ENCODE results near the gene VTN.

VTN gene, protein sequence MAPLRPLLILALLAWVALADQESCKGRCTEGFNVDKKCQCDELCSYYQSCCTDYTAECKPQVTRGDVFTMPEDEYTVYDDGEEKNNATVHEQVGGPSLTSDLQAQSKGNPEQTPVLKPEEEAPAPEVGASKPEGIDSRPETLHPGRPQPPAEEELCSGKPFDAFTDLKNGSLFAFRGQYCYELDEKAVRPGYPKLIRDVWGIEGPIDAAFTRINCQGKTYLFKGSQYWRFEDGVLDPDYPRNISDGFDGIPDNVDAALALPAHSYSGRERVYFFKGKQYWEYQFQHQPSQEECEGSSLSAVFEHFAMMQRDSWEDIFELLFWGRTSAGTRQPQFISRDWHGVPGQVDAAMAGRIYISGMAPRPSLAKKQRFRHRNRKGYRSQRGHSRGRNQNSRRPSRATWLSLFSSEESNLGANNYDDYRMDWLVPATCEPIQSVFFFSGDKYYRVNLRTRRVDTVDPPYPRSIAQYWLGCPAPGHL

DNA sequence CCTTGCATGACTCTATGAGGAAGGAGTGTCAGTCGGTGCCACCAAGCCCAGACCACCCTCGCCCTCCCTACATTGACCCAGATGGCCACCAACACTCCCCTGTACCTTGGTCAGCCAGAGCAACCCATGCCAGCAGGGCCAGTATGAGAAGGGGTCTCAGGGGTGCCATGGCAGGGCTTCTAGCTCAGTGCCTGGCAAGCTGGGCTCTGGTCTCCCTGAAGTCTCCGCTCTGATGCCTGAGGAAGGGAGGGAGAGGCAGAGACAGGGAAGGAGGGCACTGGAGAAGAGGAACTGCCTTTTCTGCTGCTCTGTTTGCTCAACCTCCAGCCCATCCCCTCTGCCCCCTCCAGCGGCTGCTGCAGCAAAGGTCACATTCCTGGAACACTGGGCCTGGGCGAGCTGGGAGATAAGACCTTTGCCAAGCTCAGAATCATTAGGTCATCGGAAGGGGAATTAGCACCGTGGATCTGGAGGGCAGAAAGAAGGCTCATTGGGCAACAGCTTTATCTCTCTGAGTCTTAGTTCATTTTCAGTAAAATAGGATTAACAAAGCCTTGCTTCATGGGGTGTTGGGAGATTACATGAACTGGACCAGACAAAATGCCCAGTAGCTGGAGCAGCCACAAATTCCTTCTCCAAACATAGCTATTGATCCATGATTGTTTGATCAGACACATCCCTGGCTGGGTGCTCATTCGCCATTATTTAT, at the start of gene VTN:
Gene VTN, minus strand, starts transcription at position 273 of the 709 bp plus-strand sequence. Its CDS starts 104 bp downstream, at position 169.
- no peak for DNase-seq

DNA sequence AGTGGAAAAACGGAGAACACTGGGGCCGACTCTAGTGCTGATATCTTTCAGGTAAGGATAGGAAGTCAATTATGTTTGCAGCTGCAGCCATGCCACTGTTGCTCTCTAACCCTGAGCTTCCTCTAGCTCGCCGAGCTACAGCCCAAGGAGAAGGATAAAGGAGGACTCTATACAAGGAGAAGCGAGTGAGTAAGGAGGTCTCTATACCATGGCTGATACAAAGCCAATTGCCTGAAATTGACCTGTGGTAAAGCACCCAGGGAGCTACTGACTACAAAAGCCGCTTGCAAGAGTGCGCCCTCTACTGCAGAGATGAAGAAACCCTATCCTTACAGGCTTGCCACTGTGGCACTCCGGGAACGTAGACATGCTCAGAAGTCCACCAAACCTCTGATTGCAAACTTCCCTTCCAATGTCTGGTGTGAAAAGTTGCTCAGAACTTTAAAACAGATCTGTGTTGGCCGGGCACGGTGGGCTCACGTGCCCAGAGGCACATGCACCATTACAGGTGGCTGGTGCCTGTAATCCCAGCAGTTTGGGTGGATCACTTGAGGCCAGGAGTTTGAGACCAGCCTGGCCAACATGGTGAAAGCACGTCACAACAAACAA, 46.7 kb upstream of the VTN start:
- DNase-seq = peak in 1 of 2 experiments; percentile 38

DNA sequence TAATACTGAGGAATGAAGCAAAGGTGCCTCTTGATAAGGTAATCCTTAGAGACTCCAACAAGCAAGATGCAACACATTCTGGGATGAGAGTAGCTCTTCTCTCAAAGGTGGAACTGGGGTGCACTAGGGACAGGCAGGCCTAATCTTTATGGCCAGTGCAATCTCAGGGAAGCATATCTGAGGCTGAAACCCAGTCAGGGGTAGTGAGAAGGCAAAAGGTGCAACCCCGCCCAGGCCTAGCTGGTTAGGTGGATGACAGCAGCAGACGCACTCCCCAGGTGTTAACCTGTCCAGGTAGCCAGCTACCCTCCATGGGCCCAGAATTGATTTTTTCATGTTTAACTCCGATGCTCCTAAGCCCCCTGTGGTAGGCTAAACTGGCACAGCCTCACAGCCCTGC, 45.8 kb upstream of the VTN start:
- no peak for DNase-seq

DNA sequence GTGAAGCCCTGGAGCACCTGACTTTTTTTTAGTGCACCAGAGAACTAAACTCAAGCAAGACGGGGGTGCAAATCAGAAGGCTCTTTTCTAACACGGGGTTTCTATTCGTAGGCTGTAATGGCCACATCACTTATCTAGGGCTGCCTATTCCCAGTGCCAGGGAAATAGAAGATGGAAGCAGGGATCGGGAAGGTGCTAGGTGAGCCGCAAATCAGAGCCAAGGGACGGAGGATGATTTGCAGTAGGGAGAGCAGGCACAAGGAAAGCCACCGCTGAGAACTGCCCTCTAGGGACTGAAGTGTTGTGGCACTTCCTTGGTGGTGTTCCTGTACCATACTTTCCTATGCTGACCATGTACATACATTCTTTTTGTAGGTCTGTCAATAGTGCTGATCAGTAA, 43.7 kb upstream of the VTN start:
- no peak for DNase-seq

DNA sequence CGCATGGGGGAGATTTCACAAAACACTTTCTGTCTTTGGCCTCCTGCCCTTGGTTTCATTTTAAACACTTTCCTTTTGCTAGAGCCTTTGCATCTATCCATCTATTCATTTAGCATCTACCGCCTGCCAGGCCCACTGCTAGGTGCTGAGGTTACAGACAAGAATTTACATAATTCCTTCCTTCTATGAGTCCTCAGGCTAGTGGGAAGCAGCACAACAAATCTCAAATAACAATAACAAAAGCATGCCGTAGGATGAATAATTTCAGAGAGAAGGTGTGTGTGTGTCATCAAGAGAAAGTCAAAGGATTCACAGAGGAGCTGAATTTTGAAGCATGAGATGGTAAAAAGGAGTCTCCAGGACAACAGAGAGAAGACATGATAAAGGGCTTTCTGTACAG, 42.0 kb upstream of the VTN start:
- no peak for DNase-seq

DNA sequence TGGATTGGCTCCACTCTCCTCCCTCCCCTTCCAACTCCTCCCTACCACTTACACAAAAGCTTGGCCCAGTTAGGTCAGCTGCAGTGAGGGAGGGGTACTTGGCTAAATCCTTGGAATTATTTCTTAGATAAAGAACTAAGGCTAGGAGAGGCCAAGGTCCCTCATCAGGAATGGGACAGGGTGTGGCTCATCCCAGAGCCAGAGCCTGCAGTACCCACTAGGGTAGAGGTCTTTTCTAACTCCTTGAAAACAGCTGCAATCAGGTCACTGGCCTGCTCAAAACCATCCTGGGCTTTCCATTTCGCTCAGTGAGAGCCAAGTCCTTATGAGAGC, 37.8 kb upstream of the VTN start:
- no peak for DNase-seq

DNA sequence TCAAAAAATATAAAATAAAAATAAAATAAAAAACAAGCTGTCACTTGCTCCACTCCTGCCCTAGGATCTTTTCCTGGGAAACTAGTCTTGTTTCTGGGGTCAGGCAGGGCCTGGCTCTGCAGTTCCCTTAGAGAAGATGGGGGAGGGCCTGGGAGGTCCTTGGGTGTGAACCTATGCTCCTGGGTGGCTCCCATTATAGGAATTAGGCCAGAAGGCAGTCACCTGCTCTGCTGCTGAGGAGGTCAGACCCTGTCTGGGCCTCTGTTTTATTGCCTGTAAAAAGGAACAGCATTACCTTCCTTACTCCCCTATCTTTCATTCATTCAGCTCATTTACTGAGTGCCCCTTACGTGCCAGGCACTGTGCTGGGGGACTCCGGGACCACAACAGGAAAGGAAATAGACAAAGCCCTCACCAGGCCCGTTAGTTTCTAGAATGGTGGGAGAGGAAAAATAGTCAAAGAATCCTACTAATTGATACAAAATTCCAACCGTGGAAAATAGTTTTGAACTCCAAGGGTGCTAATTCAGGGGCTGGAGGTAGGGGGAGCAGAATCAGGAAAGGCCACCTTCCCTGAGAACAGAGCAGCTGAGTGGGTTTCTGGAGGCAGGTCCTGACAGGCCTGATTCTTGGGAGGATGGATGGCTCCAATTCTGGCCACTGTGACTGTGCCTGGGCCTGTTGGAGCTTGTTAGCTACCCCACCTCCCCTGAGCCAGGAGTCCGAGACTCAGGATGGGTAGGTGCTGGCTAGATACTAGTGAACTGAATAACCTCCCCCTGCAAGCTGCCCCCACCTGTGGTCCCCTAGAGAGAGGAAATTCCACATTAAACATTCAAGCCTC, 37.2 kb upstream of the VTN start:
- DNase-seq = no peak

DNA sequence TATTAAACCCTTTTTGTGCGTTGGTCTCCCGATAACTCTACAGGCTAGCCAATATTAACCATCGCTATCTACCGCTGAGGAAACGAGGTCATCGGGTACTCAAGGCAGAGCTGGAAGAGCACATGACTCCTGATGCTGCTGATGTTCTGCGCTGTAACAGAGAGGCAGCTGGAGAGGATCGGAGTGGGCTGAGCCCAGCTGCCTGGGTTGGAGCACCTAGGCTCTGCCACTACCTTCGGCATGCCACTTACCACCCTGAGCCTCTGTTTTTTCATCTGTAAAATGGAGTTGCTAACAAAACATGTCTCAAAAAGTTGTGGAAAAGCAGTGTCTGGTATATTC, 36.3 kb upstream of the VTN start:
- DNase-seq = no peak

DNA sequence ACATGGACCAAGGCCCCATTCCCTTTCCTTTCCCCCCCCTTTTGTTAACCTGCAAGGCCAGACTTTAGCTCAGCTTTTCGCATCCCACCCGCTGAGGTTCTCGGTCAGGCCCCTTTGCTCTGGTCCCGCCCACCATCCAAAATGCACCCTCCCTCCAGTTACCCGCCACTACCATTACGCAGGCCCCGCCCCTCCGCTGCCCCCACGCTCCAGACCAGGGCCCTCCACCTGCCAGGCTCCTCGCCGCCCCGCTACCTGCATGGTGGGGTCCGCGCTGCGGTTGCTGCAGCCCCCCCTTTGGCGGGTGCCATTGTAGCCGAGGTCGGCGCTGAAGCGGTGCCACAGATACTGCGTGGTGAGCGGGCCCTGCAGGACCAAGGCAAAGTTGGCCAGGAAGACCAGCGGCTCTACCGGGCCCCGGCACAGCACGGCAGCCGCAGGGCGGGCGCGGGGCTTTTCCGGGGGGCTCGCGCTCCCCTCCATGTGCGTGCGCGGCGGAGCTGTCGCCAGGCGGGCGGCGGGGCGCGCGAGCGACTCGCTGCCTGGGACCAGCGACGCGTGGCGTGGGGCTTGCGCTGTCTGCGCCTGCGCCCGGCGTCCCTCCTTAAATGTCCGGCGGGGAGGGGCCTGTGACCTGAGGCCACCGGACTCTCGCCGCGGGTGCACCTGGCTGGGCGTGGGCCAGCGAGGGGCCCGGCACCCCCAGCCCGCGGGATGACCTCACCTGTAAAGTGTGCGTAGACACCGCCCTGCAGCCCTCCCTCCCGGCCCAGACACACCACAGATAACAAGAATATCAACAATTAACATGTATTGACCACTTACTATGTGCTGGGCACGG, 35.7 kb upstream of the VTN start, which contains the start of gene SLC46A1:
Gene SLC46A1, minus strand, starts transcription at position 581 of the 841 bp plus-strand sequence. Its CDS starts 98 bp downstream, at position 483.
- peak in 1 of 2 experiments; percentile 60 for DNase-seq

DNA sequence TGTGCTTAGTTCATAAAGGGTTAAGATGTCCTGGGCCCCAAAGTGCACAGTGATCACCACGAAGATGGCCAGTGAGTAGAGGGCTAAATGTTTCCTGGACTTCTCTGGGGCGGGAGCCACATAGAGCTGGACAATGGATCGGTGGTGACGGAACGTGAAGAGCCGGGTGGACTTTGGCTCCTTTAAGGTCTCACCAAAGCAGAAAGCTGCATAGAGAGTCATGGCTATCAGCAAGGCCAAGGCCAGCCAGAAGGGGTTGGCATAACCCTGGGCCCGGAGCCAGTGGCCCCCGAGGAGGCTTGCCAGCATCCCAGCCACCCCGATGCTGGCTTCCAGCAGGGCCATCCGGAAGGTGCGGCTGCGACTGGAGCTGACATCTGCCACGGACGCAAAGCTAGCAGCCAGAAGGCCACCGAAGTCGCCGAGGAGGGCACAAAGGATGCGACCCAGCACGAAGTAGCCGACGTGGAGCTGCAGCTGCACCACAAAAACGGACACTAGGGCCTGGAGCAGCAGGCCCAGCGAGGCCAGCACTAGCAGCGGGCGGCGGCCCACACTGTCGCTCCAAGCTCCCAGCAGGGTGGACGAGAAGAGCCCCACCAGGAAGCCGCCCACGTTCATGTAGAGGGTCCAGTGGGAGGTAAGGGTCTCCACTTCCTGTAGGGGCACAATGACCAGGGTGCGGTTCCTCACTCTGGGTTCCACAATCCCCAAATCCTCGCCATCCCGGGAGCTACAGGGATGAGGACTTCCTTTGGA, 34.9 kb upstream of the VTN start:
- DNase-seq = no peak

DNA sequence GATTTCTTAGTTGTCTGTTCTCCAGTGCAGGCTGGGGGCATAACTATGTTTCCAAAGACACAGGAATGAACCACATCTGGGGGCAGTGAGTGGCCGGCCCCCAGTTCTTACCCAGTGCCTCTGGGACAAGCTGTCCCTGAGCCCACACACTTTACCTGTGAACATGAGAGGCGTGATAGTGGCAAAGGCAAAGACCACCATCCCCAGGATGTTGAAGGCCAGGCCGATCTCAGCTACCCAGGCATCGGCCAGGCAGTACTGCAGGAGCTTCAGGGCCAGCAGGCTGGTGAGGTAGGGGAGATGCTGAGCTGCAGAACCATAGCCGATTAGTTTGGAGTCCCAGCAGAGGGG, 34.3 kb upstream of the VTN start:
- DNase-seq = no peak

DNA sequence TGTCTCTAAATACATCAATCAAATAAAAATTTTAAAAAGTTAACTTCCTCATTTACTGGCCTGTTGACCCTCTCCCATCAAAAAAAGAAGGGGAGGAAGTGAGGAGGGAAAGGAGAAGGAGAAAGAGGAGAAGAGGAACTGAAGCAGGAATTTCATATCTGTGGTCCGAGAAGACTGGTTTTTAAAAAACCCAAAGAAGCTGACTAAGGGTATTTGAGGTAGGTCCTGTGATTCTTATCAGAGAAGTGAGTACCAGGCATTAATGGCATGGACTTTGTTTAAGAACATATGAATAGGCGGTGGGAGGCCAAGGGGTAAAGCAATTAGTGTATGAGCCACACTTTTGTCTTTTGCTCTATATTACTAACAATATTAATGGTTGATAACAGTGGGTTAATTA, 33.9 kb upstream of the VTN start:
- no peak for DNase-seq

DNA sequence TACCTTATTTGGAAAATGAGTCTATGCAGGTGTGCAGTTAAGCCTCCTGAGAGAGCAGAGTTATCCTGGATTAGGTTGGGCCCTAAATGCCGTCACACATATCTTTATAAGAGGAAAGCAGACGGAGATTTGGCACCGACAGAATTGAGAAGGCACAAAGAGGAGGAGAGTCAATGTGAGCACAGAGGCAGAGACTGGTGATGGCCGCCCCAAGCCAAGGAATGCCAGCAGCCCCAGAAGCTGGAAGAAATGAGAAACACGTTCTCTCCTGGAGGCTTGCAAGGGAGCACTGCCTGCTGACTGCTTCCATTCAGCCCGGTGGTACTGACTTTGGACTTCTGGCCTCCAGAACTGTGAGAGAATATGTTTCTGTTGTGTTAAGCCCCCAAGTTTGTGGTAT, 32.7 kb upstream of the VTN start:
- no peak for DNase-seq

DNA sequence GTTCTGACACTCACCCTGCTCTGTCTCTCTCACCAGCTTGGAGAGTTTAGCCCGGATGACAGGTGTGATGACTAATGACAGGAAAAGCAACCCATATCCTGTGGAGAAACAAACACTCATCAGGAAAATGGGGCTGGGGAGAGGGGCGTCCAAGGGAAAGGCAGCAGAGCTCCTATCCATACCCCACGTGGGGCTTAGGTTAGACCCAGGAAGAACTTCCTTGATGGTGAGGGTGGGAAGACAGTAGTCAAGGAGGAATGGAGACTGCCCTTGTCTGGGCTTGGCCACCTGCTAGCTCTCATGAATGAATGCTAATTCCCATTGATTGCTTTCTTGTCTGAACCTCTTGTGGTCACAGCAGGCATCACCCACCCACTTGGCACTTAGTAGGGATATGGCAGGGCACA, 32.1 kb upstream of the VTN start:
- DNase-seq = no peak

DNA sequence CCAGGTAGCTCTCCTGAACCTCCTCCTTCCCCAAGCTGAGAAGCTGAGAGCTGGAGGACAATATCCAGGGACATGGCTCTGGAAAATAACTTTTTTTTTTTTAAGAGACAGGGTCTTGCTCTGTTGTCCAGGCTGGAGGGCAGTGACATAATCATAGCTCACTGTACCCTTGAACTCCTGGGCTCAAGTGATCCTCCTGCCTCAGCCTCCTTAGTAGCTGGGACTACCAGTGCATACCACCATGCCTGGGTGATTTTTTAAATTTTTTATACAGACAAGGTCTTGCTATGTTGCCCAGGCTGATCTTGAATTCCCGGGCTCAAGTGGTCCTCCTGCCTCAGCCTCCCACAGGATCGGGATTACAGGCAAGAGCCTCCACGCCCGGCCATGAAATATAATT, 29.7 kb upstream of the VTN start:
- no peak for DNase-seq

DNA sequence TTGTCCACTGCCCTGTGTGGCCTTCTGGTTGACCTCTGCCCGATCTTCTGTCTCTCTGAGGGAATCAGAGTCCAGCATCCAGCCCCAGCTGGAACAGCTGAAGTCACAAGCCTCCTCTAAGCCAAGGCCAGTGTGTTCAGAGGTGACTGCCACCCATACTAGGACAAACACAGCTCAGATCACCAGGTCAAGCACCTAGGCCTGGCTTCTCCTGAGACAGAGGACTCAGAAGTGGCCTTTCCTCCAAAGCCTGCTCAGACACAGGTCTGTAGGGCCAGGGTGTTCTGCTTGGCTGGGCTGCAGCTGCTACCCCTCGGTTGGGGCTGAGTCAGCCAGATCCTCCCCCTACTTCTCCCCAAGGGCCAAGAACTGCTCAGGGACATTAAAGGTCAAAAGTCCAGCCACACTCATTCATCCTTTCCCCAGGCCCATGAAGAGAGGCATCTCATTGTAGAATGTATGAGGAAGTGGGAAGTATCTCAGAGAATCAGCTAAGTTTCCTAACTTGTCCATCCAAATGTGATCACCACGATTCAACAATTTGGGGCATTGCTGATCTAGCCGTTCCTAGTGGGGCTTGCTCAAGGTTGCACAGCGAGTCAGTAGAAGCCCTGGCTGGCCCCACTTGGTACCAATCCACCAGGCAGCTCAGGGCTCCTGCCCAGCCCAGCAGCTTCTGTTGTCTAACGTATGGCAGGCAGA, 28.3 kb upstream of the VTN start:
- DNase-seq = no peak

DNA sequence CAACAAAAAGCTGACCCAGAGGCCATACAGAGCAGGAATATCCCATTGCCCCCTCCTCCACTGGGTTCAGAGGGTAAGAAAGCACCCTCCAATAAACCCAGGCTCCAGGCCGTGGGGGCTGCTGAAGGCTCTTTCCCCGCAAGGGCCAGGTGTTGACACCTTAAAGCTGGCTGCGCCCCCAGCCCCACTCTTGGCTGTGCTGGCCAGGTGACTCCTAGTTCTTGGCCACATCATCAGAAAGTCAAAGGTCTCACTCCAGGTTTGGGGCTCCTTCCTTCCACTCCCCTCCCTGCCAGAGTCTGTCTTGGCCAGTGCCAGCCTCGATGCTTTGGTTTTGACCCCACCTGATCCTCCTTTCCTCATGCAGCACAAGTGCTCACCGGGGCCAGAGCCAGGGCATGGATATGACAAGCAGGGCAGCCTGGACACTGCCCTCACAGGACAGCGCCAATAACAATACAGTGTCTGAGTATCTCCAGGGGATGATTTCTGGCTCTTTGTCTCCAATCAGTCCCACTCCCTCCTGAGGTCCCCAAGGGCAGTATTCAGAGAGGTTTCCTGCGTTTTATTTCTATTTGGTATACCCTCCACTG, 27.7 kb upstream of the VTN start:
- DNase-seq = no peak

DNA sequence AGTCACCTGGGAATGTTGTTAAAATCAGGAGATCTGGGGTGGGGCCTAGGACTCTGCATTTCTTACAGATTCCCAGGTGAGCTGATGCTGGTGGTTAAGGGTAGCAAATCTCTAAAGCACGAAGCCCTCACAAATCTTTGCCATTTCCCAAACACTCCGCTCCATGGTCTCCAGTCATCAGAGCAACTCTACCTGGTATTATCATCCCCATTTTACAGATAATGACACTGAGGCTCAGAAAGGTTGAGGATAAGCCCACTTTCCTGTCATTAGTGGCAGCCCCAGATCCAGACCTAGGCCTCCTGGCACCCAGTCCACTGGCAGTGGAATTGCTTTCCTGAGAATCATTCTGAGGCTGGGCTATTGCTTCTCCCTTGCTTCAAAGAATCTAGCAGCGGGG, 27.2 kb upstream of the VTN start:
- no peak for DNase-seq

DNA sequence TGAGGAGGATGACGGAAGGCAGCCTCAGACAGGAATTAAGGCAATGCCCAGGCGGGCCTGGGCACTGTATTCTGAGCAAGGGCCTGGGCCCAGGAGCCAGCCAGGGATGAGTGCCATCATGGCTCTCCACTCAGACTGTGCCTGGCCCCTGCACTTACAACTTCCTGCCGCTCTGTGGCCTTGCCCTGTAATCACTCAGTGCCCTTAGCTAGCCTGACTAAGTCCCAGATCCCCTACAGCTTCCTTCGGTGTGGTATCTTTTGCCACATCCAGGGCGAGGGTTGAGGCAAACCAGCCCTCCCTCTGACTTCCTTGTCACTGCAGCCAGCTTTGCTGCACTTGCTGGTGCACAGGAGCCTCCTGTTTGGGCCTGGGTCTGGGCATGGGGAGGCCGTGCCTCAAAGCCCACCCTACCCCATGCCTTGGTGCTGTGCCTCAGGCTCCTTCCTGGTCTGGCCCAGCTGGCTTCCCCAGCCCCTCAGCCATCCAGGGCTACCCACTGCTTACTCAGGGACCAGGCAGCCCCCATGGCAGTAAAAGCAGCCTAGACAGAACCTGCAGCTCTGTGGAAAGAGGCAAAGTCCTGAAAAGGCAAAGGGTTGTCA, 26.6 kb upstream of the VTN start:
- no peak for DNase-seq

DNA sequence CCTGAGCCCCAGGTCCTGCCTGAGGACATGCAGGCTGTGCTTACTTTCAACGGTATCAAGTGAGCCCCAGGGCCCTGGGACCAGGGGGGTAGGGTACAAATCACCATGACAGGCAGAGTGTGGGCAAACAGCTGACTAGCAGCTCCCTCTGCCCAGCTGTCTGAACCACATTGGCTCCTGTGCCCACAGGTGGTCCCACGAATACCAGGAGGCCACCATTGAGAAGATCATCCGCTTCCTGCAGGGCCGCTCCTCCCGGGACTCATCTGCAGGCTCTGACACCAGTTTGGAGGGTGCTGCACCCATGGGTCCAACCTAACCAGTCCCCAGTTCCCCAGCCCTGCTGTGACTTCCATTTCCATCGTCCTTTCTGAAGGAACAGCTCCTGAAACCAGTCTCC, 25.9 kb upstream of the VTN start:
- no peak for DNase-seq
